GM20431 (cell line): ENCODE data around the gene MMP11.

Experiments
- in situ Hi-C: fragments of 300-500 bp; cut with MseI, MboI; formaldehyde crosslinking; loops from one replicate; pipeline ENCODE4 v1.15.0; 2020; ENCODE audit warnings: low sequenced_read_pairs; ENCODE audit not compliant: unreplicated experiment

The MMP11 gene

GRCh38 chr22:23779731-23780130 lies 7.1 kb downstream of the MMP11 start:
- in situ Hi-C loops = no loop called here

- in situ Hi-C loops = no loop called here
Observed at GRCh38 chr22:23780146-23780748, 7.6 kb downstream of the MMP11 start.

GRCh38 chr22:23781065-23781464 lies 8.4 kb downstream of the MMP11 start:
- in situ Hi-C loops = no loop called here

- in situ Hi-C loops = no loop called here
Observed at GRCh38 chr22:23781511-23782183, 9.0 kb downstream of the MMP11 start.

- in situ Hi-C loops = no loop called here
Observed at GRCh38 chr22:23782252-23782651, 9.6 kb downstream of the MMP11 start.

- in situ Hi-C loops = no loop called here
Observed at GRCh38 chr22:23782703-23783102, 10.1 kb downstream of the MMP11 start.

- in situ Hi-C loops = no loop called here
Observed at GRCh38 chr22:23783265-23784150, 10.9 kb downstream of the MMP11 start.

GRCh38 chr22:23784215-23784732 lies 11.6 kb downstream of the MMP11 start:
- in situ Hi-C loops = no loop called here

GRCh38 chr22:23786261-23786710 lies 13.6 kb downstream of the MMP11 start:
- in situ Hi-C loops = no loop called here

GRCh38 chr22:23786752-23787599 lies 14.3 kb downstream of the MMP11 start, which contains the start of gene SMARCB1:
TSS of gene SMARCB1 (plus strand) at chr22:23786966. CDS start at chr22:23787170, 204 bp downstream.
- in situ Hi-C loops = no loop called here

- in situ Hi-C loops = no loop called here
Observed at GRCh38 chr22:23787600-23787896, 14.9 kb downstream of the MMP11 start.

- in situ Hi-C loops = no loop called here
Observed at GRCh38 chr22:23787910-23788309, 15.3 kb downstream of the MMP11 start.

GRCh38 chr22:23789121-23789520 lies 16.5 kb downstream of the MMP11 start:
- in situ Hi-C loops = no loop called here

GRCh38 chr22:23789638-23790037 lies 17.0 kb downstream of the MMP11 start:
- in situ Hi-C loops = no loop called here

- in situ Hi-C loops = no loop called here
Observed at GRCh38 chr22:23790819-23791737, 18.4 kb downstream of the MMP11 start.

- in situ Hi-C loops = no loop called here
Observed at GRCh38 chr22:23791738-23792645, 19.3 kb downstream of the MMP11 start.

GRCh38 chr22:23793326-23793725 lies 20.7 kb downstream of the MMP11 start:
- in situ Hi-C loops = no loop called here

GRCh38 chr22:23796461-23796860 lies 23.8 kb downstream of the MMP11 start:
- in situ Hi-C loops = no loop called here
